GM21528 (cell line): Measurements from ENCODE around the gene CTNS.

Source experiments
- ATAC-seq: cut with Tn5 transposase; IDR thresholded peaks from one replicate; pipeline ENCODE4 v1.9.1; 2021; ENCODE audit warnings: mild to moderate bottlenecking, moderate library complexity; ENCODE audit not compliant: unreplicated experiment, low FRiP score

Gene CTNS

DNA sequence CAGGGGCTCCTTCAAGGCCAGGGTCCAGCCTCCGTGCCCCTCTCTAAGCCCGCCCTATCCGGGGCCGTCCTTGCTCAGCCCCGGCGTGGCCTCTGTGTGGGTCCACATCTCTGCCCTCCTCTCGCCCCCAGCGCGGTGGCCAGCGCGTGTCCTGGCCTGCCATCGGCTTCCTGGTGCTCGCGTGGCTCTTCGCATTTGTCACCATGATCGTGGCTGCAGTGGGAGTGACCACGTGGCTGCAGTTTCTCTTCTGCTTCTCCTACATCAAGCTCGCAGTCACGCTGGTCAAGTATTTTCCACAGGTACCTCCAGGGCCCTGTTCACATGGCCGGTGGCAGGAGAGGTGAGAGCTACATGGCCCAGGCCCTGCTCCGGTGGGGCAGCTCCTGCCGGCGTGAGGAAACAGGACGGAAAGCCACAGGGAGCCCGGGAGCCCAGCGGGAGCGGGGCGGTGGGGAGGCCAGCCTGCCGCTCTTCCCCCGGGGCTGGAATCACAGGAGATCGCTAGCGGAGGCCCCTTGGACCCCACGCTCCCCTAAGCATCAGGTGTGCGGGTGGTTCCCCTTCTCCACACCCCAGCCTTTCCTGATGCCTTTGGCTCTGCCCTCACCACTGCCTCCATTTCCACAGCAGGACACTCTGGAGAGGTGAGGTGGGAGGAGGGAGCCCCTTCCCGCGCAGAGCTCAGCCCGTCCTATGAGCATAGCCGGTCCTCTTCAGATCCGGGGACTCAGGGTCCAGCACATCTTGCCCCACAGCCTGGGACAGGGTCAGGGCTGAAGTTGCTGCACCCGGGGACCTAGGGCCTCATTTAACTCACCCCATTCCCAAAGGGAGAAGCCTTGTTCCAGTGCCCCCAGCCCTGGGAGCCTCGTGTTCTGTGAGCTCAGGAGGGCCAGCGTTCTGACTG lies 21.6 kb downstream of the CTNS start:
- no peak for ATAC-seq

DNA sequence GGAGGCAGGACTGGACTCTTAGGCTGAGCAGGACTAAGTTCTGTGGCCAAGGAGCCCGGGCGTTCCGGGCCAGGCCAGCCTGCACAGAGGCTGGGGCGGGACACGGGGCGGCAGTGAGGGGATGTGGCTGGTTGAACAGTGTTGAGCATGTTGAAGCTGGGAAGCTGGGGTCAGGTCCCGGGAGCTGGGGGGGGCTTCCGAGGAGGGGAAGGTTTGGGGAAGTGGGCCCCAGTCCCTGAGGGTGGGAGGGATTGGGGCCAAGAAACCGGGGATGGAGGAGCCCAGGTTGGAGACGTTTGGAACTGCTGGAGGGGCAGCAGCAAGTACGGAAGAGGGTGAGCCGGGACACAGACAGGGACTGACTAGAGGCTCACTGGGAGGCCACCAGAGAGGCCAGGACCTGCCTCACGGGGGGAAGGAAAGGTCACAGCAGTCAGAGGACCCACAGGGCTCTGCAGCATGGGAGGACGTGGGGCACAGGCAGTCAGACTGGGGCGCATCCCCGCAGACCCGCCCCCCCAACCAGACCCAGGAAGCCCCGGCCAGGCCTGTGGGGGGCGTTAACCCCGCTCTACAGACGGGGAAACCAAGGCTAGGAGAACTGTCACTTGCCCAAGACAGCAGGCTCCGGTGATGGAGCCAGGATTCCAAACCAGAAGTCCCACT lies 22.4 kb downstream of the CTNS start:
- ATAC-seq, result no peak

DNA sequence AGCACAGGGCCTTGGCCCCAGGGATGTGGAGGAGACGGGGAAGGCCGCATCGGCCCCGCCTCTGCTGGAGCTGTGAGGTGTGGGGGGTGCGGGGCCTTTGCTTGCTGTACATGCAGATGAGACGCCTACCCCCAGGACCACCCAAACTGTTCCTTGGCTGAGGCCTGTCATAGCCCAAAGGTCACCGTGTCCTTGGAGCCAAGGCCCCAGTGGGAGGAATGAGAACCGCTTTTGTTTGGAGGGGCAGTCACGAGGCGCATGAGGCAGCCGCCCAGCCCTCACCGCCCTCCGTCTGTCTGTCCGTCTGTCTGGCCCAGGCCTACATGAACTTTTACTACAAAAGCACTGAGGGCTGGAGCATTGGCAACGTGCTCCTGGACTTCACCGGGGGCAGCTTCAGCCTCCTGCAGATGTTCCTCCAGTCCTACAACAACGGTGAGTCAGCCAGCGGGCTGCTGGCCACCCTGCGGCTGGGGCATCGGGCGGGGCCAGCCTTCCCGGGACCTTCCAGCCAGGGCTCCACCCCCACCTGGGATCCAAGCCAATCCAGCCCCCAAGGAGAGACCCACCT lies 23.1 kb downstream of the CTNS start:
- no peak for ATAC-seq

DNA sequence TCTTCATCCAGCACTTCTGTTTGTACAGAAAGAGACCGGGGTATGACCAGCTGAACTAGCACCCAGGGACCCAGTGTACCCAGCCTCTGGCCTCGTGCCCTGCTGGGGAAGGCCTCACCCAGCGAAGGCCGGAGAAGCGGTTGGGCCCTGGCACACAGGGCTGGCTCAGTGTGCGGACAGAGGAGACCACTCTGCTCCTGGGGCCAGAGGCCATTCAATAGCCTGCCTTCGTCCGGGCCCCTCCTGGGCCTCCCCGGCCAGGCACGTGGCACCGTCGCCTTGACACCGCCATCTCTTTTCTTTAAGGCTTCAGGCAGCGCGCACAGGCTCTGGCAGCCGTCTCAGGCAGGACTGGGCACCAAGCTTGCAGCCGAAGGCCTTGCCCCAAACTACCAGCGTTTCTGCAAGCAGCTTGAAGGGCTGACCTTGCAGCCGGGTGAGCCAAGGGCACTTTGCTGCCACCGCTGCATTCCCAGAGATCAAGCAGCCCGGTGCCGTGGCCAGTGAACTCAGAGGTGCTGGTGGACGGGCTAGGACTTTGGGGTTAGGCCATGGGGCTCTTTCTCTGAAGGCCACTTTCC lies 23.8 kb downstream of the CTNS start:
- no peak for ATAC-seq

DNA sequence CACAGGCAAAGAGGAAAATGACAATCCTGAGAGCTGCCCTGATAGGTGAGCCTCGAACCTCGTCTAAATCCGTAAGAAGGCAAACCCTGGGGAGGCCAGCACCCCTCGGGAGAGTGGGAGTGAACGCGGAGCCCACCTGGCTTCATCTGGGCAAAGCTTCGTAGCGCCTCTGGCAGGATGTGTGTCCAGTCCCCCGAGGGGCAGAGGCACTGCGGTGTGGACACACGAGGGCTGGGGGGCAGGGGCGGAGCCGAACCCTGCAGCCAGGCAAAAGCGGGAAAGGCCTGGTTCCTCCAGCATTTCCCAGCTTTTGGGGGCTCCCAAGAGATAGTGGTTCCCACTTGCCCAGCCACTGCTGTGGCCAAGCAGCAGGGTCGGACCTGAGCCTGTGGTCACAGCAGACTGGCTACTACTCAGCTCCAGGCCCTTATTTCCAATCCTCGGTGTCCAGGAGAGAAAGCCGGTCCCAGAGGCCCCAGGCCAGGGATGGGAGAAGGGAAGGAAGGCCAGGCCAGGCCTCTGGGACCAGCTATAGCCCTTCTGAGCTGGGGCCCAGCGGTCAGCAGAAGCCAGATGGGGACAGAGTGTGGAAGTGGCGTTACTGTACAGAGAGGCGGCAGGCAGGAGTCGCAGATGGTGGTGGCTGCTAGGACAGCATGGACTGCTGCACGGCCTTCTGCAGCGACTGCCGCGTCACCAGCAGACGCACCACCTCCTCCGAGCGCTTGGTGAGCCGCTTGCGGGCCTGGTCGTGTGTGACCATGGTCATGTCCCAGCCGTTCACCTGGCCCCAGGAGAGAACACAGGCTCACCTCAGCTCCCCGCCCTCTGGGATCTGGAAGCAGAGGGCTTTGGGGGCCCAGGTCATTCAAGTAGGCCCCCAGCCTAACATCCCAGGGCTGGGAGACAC lies 26.8 kb downstream of the CTNS start:
- ATAC-seq, result no peak

DNA sequence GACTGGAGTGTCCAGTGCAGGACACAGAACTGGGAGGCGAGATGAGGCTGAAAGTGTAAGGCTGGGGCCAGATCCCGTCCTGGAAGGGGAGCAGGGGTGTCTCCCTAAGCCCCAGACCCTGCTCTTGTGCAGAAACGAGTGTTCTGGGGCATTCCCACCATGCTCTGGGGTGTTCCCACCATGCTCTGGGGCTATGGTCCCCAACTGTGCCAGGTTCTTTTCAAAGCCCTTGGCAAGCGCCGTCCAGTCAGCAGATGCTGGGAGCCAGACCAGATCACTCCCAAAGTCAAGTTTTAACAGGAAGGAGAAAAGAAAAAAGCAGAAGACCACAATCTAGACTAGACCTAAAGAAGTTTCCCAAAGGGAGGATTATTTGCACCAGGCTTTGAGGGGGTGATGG lies 29.3 kb downstream of the CTNS start:
- ATAC-seq, result no peak

DNA sequence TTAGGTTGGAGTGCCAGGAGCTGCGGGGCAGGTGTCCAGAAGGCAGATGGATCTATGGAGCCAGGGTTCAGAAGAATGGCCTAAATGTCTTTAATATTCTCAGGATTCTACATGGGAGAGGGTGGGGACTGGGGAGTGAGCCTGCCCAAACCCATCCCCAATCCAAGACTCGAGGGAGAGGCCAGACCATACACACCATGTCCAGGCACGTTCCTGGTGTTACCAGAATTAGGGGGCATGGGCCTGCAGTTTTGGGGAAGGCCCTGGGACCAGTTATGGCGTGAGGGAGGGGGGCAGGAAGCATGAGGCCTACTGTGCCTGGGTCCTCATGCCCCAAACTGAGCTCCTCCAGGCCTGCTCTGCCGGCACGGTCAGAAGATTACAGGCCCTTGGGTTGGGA lies 30.0 kb downstream of the CTNS start:
- ATAC-seq, result no peak

DNA sequence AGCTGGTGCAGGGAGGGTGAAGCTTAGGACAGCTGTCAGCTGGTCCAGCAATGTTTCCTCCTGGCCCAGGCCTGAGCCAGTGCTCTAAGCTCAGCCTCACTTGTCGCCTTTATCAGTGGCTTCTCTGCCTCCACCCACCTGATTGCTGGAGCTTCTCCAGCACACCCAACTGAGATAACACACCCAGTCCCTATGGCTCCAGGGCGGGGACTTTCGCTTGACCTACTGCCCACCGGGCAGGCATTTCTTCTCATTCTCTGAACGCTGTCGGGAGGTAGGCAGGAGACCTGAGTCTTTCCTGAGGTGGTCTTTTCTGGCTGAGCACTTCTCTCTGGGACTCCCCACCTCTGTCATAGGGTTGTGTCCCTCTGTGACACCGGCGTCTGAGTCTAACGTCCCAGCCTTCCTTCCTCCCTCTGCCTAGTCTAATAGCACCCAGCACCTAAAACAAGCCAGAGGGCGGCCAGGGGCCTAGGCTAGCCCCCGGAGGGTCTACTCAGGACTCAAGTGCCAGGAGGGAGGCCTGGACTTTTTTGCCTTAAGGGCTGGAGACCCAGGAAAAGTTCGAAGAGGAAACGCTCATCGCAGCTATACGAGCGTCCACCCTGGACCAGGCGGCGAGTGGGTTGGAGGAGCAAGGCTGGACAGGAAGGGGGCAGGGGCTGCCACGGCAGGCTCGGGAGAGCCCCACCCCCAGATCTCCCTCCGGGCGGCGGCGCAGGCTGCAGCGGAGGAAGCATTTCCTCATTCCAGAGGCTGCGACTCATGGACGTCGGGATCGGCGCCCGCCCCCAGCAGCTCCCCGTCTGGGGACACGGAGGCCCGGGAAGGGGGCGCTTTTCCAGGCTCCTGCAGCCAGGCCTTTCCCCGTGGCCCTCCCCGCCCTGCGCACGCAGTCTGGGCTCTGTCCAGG lies 31.1 kb downstream of the CTNS start:
- peak; percentile 11 for ATAC-seq

DNA sequence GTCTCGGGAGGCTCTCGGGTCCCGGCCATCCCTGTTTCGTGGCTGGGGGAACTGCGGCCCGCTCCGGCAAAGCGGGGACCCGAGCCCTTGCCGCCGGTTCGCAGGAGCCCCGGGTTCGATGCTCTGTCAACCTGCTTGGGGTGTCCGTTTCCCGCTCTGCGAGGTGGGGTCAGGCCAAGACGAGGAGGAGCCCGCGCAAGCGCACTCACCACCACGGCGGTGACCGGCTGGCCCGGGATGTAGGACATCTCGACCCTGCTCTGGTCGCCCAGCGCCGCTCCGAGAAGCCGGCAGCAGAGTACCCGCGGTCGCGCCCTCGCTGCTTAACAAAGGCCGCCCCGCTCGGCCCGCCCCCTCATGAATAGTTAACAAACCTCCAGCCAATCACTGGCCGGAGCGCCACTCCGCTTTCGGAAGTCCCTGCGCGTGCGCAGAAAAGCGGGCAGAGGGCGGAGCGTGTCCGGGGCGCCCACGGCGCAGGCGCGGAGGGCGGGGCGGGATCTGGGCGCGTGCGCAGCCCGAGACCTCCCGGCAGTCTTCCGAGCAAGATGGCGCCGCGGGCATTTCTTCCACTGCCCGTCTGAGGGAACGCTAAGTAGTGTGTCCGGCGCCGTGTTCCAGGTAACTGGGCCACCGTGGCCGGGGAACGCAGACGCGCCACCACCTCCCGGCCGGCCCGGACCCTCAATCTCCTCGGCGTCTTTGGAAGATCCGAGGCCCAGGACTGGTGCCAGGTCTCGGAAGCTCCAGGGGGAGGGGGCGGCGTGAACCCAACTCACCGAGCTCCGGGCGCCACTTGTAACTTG lies 31.9 kb downstream of the CTNS start, which contains the start of the genes EMC6 and TAX1BP3:
Gene EMC6 (plus strand): TSS at position 534 of the 806 bp plus-strand sequence. CDS start 335 bp downstream, outside the sequence.
Gene TAX1BP3 (minus strand): TSS at position 300 of the 806 bp plus-strand sequence. CDS start 52 bp downstream, at position 248.
- peak; percentile 86 for ATAC-seq

DNA sequence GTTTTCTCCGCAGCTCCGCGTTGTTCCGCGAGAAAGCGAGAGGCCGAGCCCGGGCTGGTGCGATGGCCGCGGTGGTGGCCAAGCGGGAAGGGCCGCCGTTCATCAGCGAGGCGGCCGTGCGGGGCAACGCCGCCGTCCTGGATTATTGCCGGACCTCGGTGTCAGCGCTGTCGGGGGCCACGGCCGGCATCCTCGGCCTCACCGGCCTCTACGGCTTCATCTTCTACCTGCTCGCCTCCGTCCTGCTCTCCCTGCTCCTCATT lies 32.5 kb downstream of the CTNS start:
- ATAC-seq, result peak; percentile 13

DNA sequence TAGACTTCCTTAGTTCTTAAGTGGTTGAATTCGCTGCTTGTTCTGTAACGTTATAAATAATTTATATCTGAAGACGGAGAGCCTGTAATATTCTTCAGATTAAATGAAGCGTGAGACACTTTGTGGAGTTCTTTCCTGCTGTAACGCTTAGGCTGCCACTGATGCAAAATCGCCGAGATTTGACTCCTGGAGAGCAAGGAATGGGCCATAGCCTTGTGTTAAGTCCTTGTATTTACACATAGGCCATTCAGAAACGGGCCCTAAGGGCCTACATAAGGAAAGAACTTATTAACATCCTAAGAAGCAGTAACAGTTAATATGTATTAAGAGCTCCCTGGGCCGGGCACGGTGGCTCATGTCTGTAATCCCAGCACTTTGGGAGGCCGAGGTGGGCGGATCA lies 33.0 kb downstream of the CTNS start:
- ATAC-seq, result no peak

DNA sequence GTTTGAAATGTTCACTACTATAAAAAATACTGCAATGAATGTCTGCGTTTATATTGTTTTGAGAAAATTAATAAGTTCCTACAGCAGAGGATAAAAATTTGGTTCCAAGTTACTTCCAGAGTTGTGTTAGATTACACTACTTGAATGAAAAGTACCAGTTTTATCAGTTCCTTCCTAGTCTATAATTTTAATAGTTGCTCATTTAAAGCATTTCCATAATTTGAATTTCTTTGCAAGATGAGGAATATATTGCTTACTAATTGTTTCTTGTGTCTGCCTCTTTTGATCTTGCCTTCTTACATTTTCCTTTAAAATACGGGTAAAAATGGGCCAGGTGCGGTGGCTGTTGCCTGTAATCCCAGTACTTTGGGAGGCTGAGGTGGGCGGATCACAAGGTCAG lies 36.0 kb downstream of the CTNS start:
- no peak for ATAC-seq

DNA sequence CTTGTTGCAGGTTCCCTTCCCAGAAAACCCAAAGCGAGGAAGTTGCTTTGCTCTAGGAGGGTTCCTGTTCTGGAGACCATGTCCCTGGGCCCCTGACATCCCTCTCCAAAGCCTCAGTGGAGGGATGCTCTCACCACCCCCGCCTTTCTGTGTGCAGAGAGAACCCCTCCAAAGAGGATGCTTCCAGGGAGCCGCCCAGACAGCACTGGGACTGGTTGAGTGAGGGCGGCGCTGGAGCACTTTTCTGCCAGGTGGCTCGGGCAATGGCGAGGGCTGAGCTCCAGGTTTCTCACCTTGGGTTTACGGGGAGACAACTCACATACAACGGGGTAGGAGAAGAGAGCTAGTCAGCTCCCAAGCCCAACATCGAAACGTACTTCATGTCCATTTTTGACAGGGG lies 39.3 kb downstream of the CTNS start:
- ATAC-seq, result no peak

DNA sequence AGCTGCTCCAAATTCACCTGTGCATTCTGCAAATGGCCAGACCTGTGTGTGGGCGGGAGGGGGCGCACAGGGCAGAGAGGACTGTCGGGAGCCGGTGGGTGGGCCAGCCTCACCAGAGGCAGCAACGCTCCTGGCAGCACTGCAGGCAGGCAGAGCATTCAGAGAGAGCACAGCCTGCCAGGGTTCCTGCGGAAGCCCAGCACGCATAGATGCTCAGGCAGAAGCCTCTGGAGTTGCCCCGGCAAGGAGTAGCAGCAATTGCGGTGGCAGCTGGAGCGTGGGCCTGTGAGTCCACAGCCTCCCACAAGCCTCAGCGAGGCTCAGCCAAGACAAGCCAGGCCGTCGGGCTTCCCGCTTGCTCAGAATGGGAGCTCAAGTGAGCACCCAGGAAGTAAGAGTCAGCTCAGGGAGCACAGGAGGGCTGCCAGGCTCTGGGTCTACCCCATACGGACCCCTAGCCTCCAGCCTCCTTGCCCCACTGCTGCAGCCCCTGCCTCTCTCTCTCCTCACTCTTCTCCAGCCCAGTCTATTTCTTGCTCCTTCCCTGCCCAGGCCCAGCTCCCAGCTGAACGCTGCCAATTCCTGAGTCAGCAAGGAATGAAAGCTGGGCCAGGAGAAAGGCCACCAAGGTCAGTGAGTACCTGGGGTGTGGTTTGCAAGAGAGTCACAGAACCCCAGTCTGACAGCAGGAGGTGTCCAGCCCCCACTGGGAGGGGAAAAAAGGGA lies 41.7 kb downstream of the CTNS start:
- ATAC-seq, result no peak

DNA sequence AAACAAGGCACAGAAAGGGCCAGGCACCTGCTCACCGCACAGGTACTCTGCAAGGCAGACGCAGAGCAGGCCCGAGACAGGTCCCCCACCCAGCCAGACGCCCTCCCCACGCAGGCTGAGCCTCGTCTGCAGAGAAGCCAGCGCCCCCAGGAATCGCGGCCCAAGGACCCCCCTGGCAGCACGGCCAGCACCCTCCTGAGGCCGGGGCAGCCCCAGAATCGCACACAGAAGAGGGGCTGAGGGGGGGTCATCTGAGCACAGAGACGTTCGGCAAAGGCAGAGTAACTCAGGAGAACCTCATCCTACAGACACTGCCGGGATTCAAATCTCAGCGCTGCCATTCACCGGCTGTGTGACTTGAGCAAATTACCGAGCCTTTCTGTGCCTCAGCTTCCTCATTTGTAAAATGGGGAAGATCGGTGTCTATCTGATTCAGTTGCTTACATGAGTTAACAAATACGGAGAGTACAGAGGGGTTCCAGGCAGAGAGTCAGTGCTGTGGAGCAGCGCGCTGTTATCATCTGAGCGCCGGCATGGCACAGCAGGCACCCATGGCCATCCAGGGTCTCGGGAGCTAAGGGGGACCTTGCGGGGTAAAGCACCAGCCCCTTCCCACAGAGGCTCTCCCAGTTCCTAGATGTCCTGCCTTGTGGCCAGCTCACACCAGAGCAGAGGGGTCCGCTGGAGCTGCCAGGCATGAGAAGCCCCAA lies 42.4 kb downstream of the CTNS start:
- ATAC-seq, result no peak

DNA sequence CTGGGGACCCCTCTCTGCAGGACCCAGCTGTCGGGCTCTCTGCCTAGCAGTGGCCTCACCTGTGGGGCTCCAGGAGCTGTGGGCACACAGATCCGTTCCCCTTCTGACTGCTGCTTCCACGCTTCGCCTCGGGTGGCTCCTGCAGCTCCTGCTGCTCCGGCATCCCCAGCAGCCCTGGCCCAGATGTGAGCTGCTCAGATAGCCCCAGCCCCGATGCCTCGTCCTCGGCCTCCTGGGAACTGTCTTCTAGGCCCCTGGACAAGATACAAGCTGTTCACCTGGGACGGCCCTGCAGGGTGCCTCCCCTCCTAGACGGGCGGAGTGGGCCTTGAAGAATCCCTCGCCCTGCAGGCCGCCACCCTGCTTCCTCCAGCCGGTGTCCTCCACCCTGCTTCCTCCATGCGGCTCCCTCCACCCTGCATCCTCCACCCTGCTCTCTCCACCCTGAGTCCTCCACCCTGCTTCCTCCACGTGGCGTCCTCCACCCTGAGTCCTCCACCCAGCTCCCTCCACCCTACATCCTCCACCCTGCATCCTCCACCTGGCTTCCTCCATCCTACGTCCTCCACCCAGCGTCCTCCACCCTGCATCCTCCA lies 43.1 kb downstream of the CTNS start:
- no peak for ATAC-seq

DNA sequence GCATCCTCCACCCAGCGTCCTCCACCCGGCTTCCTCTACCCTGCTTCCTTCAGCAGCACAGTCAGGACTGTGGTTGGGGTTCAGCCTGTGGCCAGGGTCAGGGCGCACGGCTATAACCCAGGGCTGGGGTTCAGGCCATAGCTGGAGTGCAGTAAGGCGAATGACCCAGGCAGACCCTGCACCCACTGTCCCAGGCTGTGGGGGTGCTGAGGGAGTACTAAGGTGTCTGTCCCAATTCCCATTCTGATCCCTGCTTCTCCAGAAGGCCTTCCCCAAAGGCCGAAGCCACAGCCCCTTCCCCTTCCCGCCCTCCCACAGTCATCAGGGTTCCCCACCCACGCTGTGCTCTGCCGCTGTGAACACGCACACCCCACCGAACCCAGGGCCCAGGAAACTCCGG lies 44.5 kb downstream of the CTNS start:
- no peak for ATAC-seq
